ENCODE data around the gene INTS4.

DNA sequence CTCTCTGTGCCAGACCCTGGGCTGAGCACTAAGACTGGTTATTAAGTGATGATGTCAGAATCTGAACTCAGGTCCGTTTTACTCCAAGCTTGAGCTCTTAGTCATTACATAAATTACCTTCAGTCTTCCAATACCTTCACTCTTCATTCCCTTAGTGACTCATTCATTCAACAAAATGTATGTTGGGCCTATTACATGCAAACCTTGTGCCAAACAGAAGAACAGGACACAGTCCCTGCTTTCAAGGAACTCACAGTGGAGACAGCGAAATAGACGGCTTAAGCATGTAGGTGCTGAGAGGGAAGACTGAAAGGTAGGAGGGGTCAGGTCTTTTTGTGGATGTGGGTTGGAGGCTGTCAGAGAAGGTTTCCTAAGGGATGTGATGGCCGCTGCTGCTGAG is 25.3 kb upstream of the INTS4 start:
- TF ChIP-seq, protein P1, sequence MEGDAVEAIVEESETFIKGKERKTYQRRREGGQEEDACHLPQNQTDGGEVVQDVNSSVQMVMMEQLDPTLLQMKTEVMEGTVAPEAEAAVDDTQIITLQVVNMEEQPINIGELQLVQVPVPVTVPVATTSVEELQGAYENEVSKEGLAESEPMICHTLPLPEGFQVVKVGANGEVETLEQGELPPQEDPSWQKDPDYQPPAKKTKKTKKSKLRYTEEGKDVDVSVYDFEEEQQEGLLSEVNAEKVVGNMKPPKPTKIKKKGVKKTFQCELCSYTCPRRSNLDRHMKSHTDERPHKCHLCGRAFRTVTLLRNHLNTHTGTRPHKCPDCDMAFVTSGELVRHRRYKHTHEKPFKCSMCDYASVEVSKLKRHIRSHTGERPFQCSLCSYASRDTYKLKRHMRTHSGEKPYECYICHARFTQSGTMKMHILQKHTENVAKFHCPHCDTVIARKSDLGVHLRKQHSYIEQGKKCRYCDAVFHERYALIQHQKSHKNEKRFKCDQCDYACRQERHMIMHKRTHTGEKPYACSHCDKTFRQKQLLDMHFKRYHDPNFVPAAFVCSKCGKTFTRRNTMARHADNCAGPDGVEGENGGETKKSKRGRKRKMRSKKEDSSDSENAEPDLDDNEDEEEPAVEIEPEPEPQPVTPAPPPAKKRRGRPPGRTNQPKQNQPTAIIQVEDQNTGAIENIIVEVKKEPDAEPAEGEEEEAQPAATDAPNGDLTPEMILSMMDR (IDR thresholded peaks at IDR 0.05): no peak
- TF ChIP-seq POLR2A (IDR thresholded peaks at IDR 0.05): no peak
